Eye (tissue), 1 donor: ENCODE results near the gene ABTB2.

ENCODE experiments used
- DNase-seq: peaks from one replicate; pipeline ENCODE4 v3.0.0-alpha.2; 2015

Gene ABTB2

DNA sequence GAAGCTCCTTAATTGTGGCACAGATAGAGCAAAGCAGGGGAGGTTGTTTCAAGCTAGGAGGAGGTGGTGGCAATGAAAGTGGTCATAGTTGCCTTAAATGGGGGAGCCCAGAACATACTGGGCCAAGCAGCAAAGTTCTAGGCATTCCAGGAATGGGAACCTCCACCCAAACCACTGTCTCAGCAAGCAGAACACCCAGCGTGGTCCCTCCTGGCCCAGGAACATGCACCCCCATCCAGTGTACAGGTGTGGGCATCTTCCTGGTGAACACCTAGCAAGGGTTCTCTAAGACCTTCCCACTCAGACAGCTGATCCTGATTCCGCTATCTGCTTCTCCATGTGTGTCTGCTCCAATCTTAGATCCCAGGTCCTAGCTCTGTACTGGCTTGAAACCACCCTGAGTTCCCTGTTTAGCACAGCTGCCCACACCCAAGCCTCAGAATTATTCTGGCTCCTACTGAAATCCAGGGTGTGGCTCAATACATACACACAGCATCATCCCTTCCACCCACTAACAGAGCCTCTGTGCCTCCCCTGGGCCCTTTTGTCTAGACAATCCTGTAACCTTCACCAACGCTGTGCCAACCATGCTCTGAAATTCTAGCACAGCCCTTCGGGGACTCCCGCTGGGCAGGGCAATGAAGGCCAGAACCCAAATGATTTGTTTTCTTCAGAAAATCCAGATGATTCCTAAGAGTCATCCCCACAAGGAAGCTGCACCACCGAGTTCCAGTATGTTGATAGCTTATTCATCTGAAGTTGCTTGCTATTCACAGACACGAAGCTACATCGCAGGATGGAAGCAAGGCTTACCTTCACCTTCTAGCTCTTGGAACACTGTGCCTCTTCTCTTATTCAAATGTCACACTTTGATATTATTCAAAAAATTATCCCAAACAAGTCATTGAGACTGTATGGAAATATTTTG lies 76.6 kb downstream of the ABTB2 start:
- no peak for DNase-seq

DNA sequence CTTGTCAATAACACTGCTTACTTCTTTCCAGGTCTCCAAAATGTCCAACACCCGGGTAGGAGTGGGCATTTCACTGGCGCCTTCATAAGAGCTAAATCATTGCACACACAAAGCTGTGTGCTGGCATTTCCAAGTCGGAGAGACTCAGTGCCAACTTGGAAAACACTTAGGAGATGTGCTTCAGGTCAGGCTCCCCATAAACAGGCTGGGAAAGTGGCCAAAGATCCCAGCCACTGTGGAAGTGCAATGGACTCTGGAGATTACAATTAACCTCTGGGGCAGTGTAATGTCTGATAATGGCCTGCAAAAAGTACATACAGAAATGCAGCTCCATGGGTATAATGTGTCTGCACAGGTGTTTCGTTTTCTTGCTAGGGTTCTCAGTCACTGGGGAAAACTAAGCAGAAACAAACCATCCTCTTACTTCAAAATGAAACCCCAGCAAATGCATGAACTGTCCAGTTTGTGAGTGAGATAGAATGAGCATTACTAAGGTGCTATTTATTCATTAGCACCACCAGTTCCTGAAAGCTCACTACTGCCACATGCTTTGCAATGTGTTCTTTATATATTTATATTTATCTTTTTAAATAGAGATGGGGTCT lies 79.0 kb downstream of the ABTB2 start:
- DNase-seq: no peak

DNA sequence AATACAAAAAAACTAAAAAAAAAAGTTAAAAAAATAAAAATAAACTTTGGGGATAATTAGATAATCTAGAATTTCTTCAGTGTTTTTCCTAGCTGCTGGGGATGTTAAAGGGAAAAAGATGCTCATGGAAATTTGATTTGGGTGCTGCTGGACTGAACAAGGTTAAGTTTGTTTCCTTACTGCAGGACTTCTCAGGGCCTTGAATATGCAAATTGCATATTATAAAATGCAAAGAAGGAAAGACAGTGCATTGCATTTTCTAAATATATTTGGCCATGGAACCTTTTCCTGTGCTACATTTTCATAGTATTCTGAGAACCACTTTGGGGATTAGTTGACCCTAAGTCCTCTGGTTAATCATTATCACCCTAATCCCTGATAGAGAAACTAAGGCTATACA lies 79.6 kb downstream of the ABTB2 start:
- DNase-seq: no peak

DNA sequence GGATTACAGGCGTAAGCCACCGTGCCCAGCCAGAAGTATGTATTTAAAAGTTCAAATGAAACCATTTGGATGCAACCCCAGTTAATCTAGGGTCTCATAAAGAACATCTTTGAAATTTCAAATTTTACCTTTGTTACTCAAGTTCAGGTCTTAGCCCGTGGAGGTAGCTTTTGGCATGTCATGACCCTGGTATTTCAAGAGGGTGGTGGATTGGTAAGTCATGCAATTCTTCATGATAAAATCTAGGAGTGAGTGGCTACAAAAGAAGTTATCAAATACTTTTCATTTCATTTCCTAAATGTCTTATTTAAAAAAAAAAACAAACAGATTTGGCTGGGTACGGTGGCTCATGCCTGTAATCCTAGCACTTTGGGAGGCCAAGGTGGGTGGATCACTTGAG lies 80.6 kb downstream of the ABTB2 start:
- DNase-seq: no peak

DNA sequence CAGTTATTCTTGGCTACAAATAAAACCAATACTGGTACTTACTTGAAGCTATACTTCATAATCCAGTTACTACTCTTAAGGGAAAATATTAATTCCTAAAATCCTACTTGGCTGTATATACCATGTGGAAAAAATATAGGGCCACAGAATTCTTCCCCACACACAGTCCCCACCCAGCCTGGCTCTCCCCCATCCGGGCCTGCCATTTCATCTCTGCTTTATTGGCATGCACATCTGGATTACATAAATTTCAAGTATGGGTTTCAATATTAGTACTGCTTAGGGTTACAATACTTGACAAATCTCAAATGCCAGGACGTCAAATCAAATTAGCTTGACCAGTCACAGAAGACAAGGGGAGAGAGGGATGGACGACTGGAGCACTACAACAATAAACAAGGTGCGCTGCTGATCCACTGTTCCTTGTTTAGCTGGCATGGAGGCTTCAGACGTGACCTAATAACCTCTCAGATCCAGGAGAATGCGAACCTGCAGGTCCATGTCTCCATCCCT lies 81.4 kb downstream of the ABTB2 start:
- no peak for DNase-seq

DNA sequence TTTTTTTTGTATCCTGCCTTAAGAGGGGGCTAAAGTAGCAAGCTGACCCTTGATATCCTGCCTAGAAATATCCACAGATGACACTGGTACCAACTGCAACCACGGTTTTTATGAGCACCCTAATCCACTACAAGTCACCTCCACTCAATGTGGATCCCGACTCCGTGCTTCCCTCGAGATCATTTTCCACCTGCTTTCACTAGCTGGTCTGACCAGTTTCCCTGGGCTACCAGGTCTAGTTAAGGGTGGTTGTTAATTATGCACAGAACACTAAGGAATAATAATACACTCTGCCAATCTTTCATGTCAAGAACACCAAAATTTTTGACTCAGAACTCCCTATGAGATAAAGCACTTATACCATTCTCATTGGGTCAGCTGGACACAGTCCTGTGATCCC lies 82.3 kb downstream of the ABTB2 start:
- DNase-seq: no peak

DNA sequence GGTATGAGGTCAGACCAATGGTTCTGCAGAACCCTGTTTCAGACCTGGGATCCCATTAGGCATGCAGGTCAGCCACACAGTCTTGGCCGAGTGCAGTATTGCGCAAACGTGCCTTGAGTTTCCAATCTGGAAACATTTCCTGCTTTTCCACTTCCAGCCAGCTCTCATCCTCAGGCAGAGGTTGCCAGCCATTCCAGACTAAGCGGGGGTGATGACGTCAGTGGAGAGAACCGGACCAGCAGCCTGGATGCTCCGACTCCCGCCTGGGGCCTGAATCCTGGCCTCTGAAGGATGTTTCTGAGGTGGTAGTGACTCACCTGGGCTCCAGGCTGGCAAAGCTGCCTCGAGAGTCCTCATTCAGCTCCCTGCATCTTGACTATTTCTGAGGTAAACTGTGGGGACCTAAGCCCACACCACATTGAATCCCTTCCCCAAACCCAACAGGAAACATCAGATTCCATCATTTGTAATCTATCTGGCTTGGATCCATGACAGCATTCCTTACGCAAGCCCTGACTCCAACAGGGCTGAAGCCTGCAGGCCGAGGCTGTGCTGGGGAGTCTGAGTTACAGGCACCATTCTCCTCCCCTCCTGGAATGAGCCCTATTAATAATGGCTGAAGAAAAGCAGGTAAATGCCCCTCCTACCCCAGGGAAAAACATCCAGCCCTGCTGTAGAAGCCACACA lies 83.0 kb downstream of the ABTB2 start:
- DNase-seq: peak; percentile 75

DNA sequence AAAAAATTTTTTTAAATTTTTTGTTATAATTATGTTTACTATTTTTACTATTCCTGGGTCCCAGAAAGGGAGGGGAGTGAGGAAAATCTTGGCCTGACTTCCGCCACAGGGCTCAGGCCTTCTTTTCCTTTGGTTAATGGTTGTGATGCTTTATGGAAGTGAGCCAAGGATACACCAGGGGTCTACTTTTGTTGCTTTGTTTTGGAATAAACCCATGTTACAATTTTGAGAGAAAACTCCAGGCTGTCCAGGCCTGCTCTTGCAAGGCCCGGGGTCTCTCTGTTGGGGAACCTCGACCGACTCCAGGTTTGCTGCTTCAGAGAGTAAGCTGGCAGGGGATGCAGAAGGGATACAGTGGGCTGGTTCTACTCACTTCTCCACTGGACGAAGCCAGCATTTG lies 84.7 kb downstream of the ABTB2 start:
- no peak for DNase-seq

DNA sequence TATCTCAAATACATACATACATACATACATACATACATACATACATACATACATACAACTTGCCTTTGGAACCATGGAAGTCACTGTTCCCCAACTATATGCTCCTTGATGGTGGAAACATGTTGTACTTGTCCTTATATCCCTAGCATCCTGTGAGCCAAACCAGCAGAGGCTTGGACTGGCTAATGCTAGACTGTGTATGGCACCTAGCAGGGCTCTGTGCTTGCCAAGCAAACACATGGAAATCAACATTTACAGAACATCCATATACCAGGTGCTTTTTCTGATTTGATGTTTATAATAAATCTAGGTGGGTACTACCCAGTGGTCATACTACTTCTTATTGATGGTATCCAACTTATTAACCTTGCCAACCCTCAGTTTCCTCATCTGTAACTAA lies 86.1 kb downstream of the ABTB2 start:
- DNase-seq: no peak

DNA sequence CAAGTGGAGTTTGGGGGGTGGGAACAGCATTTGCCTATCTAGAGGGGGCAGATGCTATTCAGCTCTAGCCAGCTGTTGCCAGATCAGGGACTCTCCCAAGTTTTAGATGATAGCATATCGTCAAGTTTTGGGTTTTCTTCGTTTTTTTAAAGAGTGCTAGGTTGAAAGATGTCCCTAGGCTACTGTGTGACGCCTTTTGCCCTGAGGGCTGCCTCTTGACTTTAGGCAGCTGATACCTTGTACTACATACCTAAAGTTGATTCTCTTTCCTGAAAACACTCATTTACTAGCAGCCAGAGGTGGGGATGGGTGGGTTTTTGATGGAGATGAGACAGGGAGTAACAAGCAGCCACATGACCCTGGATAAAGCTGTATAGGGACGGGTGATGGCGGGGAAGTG lies 87.1 kb downstream of the ABTB2 start:
- DNase-seq: no peak

DNA sequence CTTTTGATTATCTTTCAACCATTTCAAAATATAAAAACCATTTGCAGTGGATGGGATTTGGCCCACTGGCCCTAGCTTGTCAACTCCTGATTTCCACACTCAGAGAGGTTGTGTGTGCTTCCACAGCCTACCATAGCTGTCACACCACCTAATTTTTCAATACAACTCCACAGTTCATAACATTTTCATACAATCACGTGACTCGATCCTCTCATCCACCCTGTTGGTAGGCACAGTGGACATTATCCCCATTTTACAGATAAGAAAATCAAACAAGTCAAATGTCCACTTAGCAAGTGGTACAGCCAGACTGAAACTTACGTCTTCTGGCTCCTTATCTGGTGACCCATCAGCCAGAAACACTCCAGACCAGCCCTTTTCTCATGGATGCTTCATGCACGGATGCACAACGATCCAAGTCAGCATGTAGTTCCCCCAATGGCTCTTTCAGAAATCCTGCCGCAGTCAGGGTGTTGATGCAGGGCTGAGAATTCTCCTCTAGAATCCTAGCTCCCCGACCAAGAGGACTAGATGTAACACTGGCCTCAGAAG lies 88.0 kb downstream of the ABTB2 start:
- no peak for DNase-seq

DNA sequence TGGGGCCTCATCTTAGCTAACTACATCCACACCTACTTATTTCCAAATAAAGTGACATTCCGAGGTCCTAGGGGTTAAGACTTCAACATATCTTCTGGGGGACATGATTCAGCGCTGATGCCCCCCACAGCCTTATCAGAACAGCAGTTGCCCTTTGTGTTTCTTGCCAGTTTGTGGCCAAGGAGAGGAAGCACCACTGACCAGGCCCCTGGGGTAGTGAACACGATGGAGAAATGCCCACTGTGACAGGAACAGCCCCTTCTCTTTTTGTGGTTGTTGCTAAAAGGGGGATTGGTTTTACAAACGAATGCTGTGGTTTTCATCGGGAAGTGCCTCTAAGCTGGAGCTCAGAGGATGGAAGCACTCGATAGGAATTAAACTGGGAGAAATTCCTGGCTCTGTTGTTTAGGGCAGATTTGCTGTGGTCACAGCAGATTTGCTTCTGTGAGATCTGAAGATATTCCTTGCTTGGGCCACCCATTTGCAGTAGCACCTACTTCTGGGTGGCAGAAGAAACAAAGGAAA lies 88.8 kb downstream of the ABTB2 start:
- DNase-seq: no peak

DNA sequence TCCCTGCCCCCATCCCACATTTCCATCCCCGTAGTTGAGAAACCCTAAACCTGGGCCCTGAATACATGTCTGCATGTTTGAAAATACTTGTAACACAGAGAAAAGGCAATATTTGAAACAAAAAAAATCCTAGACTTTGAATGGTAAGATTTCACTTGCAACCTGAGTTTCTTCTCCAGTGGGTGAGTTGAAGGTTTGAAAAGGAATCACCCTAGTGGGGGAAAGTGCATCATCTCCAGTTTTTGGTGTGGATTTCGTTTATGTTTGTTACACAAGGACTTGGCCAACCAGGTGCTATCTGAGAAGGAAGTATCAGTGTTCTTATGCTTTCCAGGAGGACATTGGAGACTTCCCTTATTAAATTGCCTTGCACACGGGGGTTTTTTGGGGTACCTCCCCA lies 90.4 kb downstream of the ABTB2 start:
- DNase-seq: no peak

DNA sequence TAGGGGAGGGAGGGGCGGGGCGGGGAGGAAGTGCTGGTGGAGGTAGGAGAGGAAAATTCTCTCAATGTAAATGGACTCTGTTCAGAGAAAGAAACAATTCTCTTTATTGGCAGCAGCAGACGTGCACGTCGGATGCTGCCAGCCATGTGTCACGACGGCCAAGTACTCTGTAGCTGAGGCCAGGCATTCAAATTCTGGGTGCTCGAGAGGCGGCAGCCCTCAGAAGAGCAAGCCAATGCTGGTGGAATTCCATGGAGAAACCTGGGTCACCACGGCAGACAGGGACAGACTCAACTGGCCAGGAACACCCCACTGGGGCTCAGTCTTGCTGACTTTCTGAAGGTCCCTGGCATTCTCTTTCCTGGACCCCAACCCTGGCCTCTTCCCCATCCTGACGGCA lies 90.8 kb downstream of the ABTB2 start:
- no peak for DNase-seq

DNA sequence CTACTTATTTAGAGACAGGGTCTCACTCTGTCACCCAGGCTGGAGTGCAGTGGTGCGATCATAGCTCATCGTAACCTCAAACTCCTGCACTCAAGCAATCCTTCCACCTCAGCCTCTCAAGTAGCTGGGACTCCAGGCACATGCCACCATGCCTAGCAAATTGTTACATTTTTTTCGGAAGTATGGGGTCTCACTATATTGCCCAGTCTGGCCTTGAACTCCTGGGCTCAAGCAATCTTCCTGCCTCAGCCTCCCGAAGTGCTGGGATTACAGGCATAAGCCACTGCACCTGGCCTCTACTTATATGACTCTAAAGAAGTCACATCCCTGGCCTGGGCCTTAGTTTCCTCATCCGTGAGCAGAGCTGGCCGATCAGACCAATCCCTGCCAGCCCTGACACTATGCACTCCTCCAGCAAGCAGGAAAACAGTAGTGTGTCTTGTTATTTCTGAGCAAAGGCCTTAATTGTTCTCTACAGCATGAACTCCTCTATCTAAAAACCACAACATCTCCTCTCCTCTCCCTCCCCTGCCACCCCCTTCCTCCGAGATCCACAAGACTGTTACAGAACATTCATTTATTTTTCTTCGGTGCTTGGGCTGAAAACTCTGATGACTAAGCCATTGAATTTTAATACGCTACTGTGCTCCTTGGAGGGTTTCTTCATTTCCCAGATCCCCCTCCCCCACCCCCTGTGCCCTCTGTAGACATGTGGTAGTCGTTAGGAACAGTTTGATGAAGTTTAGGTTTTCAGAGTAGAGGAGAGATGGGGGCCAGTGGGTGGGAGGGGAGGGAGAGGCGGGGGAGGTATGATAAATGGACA lies 91.5 kb downstream of the ABTB2 start:
- DNase-seq: peak; percentile 76

DNA sequence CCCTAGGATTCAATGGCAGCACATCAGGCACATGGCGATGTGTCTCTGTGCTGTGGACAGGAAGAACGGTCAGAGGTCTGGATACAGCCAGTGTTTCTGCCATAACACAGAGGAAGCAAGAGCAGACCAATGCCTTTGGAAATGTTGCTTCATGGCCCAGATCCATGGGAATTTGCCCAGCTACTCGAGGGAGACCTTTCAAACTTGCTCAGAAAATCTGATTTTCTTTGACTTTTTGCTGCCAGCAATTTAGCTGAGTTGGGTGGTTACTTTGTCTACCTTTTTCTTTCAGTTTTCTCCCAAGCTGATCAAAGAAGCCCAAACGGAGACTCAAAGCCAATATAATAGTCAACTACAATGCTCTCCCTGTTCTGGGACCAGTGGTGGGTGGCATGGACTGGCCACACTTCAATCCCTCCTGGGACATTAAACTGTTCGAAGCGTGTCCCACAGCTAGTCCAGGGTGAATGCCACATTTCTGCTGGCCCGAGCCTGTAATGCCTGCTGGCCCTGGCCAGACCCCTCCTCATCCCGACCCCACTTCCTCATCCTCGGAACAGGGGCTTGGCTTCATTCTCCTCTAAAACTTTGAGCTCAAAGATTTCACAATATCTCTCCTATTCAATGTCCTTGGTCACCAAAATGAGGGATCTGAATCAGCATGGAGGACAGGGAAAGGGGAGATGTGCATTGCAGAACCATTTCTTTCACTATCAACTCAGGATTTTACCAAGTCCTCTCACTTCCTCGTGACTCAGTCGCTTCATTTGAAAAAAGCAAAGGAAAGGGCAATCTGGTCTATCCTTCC lies 93.3 kb downstream of the ABTB2 start:
- no peak for DNase-seq

DNA sequence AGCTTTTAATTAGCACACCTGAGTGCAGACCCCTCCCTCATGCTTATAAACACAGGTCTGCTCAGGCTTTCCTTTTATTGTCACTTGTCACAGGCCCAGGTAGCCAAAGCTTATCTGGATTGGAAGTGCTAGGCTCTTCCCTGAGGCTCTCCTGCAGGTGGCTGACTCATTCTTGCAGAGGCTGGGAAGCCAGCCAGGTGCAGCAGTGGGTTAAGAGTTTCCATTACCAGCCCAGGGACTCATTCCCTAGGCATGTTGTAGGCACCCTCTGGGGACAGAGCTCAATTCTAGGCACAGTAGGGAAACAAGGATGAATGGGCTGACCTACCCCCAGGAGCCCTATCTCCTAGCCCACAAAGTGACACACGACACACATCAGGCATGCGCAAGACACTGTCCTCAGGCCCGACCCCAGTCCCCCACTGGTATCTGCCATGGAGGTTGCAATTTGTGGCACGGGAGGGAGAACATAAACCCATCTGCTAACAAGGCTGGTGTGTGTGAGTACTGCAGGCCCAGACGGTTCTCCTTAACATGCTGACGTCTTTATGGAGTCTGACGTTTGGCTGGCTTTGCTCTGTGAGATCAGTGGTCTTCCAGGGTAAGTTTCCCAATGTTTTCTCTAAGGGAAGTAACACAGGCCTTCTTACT lies 94.2 kb downstream of the ABTB2 start:
- no peak for DNase-seq

DNA sequence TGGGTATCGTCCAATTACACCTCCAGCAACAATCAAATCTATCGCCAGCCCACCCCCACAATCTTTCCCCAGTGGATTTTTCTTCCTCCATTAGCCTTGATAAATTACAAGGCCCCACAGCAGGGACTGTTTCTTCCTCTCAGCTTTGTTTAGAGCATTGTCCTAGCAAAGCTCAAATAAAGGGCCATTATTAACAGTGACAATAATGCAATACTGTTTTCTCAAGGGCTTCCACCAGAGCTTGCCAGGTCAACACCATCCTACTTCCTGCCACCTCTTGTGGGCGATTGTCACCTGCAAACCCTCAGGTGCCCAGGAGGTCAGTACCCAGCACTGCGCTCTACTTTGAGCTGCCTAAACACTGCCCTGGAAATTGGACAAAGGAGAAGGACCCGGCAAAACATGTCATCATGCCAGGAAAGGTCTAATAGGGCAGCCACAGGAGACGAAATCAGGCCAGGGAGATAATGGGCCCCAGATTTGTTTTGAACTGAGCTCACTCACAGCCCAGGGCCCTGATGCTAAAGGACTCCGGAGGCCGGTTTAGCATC lies 95.2 kb downstream of the ABTB2 start:
- peak; percentile 70 for DNase-seq

DNA sequence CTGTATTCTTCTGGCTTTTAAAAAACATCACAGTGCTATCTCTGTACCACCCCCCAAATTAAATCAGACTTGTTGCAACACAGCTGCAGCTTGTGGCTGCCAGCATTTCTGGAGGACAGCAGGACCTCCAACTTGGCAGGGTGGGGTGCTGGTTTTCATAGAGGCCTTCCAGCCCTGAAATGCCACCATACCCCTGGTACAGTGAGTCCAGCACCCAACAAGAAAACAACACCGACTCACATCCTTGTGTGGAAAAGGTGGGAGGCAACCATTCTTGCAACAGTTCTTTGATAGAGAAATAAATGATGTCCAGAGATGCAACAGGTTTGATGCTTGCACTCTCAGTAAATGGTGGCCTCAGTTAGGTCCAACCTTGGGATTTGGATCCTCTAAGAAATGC lies 96.0 kb downstream of the ABTB2 start:
- DNase-seq: no peak

DNA sequence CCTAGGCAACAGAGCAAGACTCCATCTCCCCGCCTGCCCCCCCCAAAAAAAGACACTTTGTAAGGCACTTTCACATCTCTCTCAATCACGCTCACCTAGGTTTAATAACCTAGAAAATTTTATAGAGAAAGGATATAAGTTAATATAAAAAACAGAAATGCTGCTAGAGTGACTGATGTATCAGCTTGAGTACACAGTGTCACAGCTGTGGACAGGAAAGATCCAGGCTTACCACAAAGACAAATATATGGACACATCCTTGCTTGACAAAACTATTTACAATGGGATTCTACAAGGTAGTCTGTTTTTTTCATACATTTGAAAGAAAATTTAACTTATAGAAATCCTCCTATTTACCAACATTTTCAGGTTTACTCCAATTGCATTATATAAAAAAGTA lies 96.7 kb downstream of the ABTB2 start:
- DNase-seq: no peak
